ENCODE data around the gene ARHGEF19.
"Not testable (repeated sequence)": the region's sequence is repeated elsewhere in the genome, so short reads cannot be mapped to it uniquely, and the experiment has no call there.

ARHGEF19 gene

GRCh38 chr1:16164213-16165072, 48.0 kb downstream of the ARHGEF19 start:
- no peak overlapping the region for H3K4me3 ChIP-seq (ENCODE audit: low read depth, low read length)
- peak; percentile 60 for DNase-seq (ENCODE audit: low read depth)
- no peak for TF ChIP-seq MYC (IDR thresholded peaks at IDR 0.05; ENCODE audit: low read depth, low read length)
- no peak for TF ChIP-seq CTCF (IDR thresholded peaks at IDR 0.05; ENCODE audit: low read depth, low read length)
- no peak for TF ChIP-seq POLR2A (IDR thresholded peaks at IDR 0.05; ENCODE audit: extremely low read depth, insufficient read length)
- no peak for TF ChIP-seq MAX (IDR thresholded peaks at IDR 0.05; ENCODE audit: low read depth, low read length)

GRCh38 chr1:16163608-16164212, 48.7 kb downstream of the ARHGEF19 start:
- not testable (repeated sequence) for H3K4me3 ChIP-seq (ENCODE audit: low read depth, low read length); DNase-seq (ENCODE audit: low read depth)

GRCh38 chr1:16162163-16162822, 50.2 kb downstream of the ARHGEF19 start:
- no peak overlapping the region for H3K4me3 ChIP-seq (ENCODE audit: low read depth, low read length)
- TF ChIP-seq POLR2A (IDR thresholded peaks at IDR 0.05; ENCODE audit: extremely low read depth, insufficient read length) (no peak), MAX (IDR thresholded peaks at IDR 0.05; ENCODE audit: low read depth, low read length) (no peak), CTCF (IDR thresholded peaks at IDR 0.05; ENCODE audit: low read depth, low read length) (no peak), MYC (IDR thresholded peaks at IDR 0.05; ENCODE audit: low read depth, low read length) (no peak)
- no peak for DNase-seq (ENCODE audit: low read depth)

GRCh38 chr1:16161717-16162116, 50.7 kb downstream of the ARHGEF19 start:
- H3K4me3 ChIP-seq (ENCODE audit: low read depth, low read length): no peak overlapping the region
- DNase-seq (ENCODE audit: low read depth): no peak
- TF ChIP-seq MYC (IDR thresholded peaks at IDR 0.05; ENCODE audit: low read depth, low read length) (no peak), MAX (IDR thresholded peaks at IDR 0.05; ENCODE audit: low read depth, low read length) (no peak), POLR2A (IDR thresholded peaks at IDR 0.05; ENCODE audit: extremely low read depth, insufficient read length) (no peak), CTCF (IDR thresholded peaks at IDR 0.05; ENCODE audit: low read depth, low read length) (no peak)

GRCh38 chr1:16158993-16159831, 53.2 kb downstream of the ARHGEF19 start:
- H3K4me3 ChIP-seq (ENCODE audit: low read depth, low read length): no peak overlapping the region
- DNase-seq (ENCODE audit: low read depth): no peak
- TF ChIP-seq MAX (IDR thresholded peaks at IDR 0.05; ENCODE audit: low read depth, low read length): no peak
- TF ChIP-seq CTCF (IDR thresholded peaks at IDR 0.05; ENCODE audit: low read depth, low read length): no peak
- no peak for TF ChIP-seq MYC (IDR thresholded peaks at IDR 0.05; ENCODE audit: low read depth, low read length)
- TF ChIP-seq POLR2A (IDR thresholded peaks at IDR 0.05; ENCODE audit: extremely low read depth, insufficient read length): no peak
